IPS-18a (cell line): ENCODE measurements around the gene ACTN3.

Source experiments
- H3K27ac ChIP-seq: one replicate; pipeline ENCODE4 v1.5.1; 2013; ENCODE audit warnings: low read length
- H3K27me3 ChIP-seq: one replicate; pipeline ENCODE4 v1.6.1; 2013; ENCODE audit warnings: mild to moderate bottlenecking, low read length; ENCODE audit not compliant: control insufficient read depth, insufficient read depth
- H3K36me3 ChIP-seq: one replicate; pipeline ENCODE4 v1.6.1; 2013; ENCODE audit warnings: low read depth, low read length; ENCODE audit not compliant: control insufficient read depth
- H3K4me1 ChIP-seq: one replicate; pipeline ENCODE4 v1.6.1; 2013; ENCODE audit warnings: low read depth, low read length; ENCODE audit not compliant: control insufficient read depth
- H3K4me3 ChIP-seq: one replicate; pipeline ENCODE4 v1.5.1; 2013; ENCODE audit warnings: low read length
- H3K9ac ChIP-seq: one replicate; pipeline ENCODE4 v1.6.1; 2013; ENCODE audit warnings: mild to moderate bottlenecking, low read length, moderate library complexity
- H3K9me3 ChIP-seq: one replicate; pipeline ENCODE4 v1.6.1; 2013; ENCODE audit warnings: low read depth, low read length; ENCODE audit not compliant: control insufficient read depth

The ACTN3 gene

DNA sequence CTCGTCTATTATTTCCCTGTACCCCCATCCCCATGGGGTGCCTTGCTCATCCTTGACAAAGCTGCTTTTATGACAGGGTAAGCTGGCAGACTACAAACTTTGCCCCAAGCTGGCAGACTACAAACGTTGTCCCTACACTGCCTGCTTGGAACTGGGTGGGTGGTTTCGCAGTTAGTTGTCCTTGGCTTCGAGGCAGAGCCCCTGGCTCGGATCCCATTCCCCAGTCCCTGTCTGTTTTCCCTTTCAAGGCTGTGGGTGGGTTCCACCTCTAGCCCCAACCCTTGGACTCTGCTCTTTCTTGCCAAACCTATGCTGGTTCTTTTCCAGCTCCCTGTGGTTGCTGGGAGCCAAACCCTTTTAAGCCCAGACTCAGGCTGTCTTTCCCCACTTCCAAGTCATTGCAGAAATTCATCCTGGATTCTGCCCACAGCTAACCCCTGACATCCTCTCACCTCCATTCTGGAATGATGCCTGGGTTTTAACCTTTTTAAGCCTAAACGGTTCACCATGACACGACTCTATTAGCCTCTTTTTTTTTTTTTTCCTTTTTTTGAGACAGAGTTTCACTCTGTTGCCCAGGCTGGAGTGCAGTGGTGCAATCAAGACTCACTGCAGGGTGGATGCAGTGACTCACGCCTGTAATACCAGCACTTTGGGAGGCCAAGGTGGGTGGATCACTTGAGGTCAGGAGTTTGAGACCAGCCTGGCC is 60.6 kb downstream of the ACTN3 start:
- H3K27ac ChIP-seq: no peak overlapping the region

DNA sequence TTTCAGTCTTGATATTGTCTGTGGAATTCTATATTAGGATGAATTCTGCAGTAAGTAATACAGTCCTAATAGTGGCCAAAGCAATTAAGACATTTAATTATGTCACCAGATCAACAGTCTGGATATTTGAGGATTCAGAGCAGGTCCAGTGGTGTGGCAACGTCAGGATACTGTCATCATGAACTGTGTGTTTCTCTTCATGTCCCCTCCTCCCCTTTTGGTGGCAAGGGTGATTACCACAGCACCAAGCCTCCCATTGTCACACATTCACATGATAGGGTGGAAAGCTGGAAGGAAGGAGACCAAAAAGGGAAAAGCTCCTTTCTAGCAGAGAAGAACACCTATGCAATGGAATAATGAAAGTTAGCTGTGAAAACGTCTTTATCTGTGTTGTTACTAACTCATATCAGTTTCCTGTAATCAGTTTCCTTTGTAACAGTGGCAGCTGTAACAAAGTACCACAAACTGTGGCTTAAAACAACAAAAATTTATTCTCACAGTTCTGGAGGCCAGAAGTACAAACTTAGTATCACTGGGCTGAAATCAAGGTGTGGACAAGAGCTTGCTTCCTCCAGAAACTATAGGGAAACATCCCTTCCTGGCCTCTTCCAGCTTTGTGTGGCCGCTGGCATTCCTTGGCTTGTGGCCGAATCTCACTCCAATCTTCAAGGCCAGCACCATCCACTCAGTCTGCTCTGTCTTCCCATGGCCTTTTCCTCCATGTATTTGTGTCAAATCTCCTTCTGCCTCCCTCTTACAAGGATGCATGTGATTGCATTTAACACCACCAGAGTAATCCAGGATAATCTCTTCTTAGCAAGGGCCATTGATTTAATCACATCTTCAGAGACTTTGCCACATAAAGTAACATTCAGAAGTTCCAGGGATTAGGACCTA is 63.3 kb downstream of the ACTN3 start:
- peaks cover 17% of the 10 kb centered on the region for H3K36me3 ChIP-seq
- no peaks in the 10 kb centered on the region for H3K9me3 ChIP-seq
- no peak overlapping the region for H3K27ac ChIP-seq
- H3K4me3 ChIP-seq: no peak overlapping the region
- H3K9ac ChIP-seq: no peak overlapping the region
- H3K4me1 ChIP-seq: no peaks in the 10 kb centered on the region
- no peaks in the 10 kb centered on the region for H3K27me3 ChIP-seq

More for the DNA sequence above, 60.6 kb downstream of the ACTN3 start:
- H3K9me3 ChIP-seq: no peaks in the 10 kb centered on the region
- peaks cover 24% of the 10 kb centered on the region for H3K36me3 ChIP-seq
- H3K4me1 ChIP-seq: no peaks in the 10 kb centered on the region
- H3K27me3 ChIP-seq: no peaks in the 10 kb centered on the region
- no peak overlapping the region for H3K4me3 ChIP-seq
- no peak overlapping the region for H3K9ac ChIP-seq

DNA sequence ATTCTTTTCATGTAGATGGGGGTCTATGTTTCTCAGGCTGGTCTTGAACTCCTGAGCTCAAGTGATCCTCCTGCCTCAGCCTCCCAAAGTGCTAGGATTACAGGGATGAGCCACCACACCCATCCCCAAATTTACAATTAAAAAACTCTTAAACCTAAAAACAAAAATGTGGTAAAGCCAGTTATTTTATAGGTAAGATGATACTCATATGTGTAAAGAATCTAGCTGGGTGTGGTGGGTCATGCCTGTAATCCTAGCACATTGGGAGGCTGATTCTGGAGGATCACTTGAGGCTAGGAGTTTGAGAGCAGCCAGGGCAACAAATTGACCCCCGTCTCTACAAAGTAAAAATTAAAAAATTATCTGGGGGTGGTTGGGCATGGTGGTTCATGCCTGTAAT is 65.8 kb downstream of the ACTN3 start:
- no peak overlapping the region for H3K27ac ChIP-seq
- no peak overlapping the region for H3K4me3 ChIP-seq
- H3K9me3 ChIP-seq: no peaks in the 10 kb centered on the region
- H3K27me3 ChIP-seq: no peaks in the 10 kb centered on the region
- H3K9ac ChIP-seq: no peak overlapping the region
- H3K4me1 ChIP-seq: no peaks in the 10 kb centered on the region
- peaks cover 1% of the 10 kb centered on the region for H3K36me3 ChIP-seq
